ENCODE results near the gene NAT9.
A peak's percentile ranks its signal among the peaks of the same experiment; 100 is the strongest.

The NAT9 gene

GRCh38 chr17:74759941-74760340, 16.2 kb downstream of the NAT9 start:
- no peak for DNase-seq

- DNase-seq = peak; percentile 57 to 60
These were observed 16.8 kb downstream of the NAT9 start for GRCh38 chr17:74759243-74759801.

- DNase-seq = peak in 1 of 2 donors; percentile 42
These were observed 17.3 kb downstream of the NAT9 start for GRCh38 chr17:74758848-74759168.

GRCh38 chr17:74757931-74758847, 18.0 kb downstream of the NAT9 start:
- DNase-seq = no peak

- DNase-seq = no peak
These were observed 18.6 kb downstream of the NAT9 start for GRCh38 chr17:74757502-74757901.

- no peak for DNase-seq
These were observed 19.3 kb downstream of the NAT9 start for GRCh38 chr17:74756891-74757290.

- no peak for DNase-seq
These were observed 20.6 kb downstream of the NAT9 start for GRCh38 chr17:74755533-74755932.

GRCh38 chr17:74754832-74755231, 21.3 kb downstream of the NAT9 start:
- peak in 1 of 2 donors; percentile 29 for DNase-seq

- DNase-seq = no peak
These were observed 23.2 kb downstream of the NAT9 start for GRCh38 chr17:74752822-74753401.

GRCh38 chr17:74752415-74752814, 23.7 kb downstream of the NAT9 start:
- no peak for DNase-seq

GRCh38 chr17:74750327-74751069, 25.6 kb downstream of the NAT9 start:
- no peak for DNase-seq

- no peak for DNase-seq
These were observed 26.2 kb downstream of the NAT9 start for GRCh38 chr17:74750039-74750326.

- no peak for DNase-seq
These were observed 26.7 kb downstream of the NAT9 start for GRCh38 chr17:74749279-74750038.

- peak; percentile 94 to 95 for DNase-seq
These were observed 27.4 kb downstream of the NAT9 start, which contains the start of gene NHERF1 for GRCh38 chr17:74748529-74749278. TSS of gene NHERF1 (plus strand) at chr17:74748628. CDS start at chr17:74748847, 219 bp downstream.

GRCh38 chr17:74748279-74748528, 27.9 kb downstream of the NAT9 start:
- DNase-seq = no peak

- DNase-seq = no peak
These were observed 29.2 kb downstream of the NAT9 start for GRCh38 chr17:74746922-74747321.

GRCh38 chr17:74746376-74746775, 29.8 kb downstream of the NAT9 start:
- DNase-seq = no peak

- DNase-seq = no peak
These were observed 30.5 kb downstream of the NAT9 start for GRCh38 chr17:74745548-74746177.

GRCh38 chr17:74744714-74745547, 31.2 kb downstream of the NAT9 start:
- DNase-seq = peak; percentile 83 to 87

- DNase-seq = no peak
These were observed 31.8 kb downstream of the NAT9 start for GRCh38 chr17:74744349-74744713.

- DNase-seq = no peak
These were observed 32.4 kb downstream of the NAT9 start for GRCh38 chr17:74743755-74744154.

Measured in CD4-positive, alpha-beta T cell treated with Interleukin-1 beta for 1 hour (primary cell).